ENCODE data around the gene GRID1. TPM values are rescaled to one million over a fixed set of nuclear protein-coding genes. Genes with fewer than 3 reads are reported as not detected.

Gene GRID1
- total and polyA plus RNA-seq, 9 of the 15 experiments (the other 6 are each of a cell fraction or from before 2014, with no cell fraction given) = 0.01 to 7.2 (median 1.2) TPM

DNA sequence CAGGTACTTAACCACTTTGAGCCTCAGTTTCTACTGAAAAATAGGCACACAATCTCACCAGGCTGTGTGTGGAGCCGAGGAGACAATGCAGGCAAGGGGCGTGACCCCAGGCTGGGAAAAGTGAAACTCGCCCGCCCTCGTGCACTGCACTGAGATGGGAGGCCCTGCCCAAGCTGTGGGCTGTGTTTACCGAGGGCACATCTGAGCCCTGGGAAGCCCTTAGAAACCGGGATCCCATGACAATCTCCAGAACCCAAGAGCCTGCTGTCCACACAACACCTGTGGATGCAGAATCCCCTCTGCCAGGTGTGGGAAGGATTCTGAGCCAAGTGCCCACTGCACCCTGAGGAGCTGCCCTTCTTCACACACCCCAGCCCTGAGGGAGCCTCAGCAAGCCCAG is 198.3 kb downstream of the GRID1 start:
- FAIRE-seq (no peak), DNase-seq (ENCODE audit: extremely low read depth in 1 of 4, low spot score in 3 of 4) (no peak), ATAC-seq (no peak)
- ChIA-PET CTCF (ENCODE audit: low intra/inter-chr PET ratio) (no interaction called here), POLR2A (no interaction called here)
- Histone ChIP-seq H4K20me1 (replicated peaks; ENCODE audit: control insufficient read depth, insufficient read depth, low read length) (no peaks in the 10 kb centered on the region), H3K4me2 (ENCODE audit: insufficient read depth, low read length) (no peak overlapping the region), H3K27me3 (ENCODE audit: control insufficient read depth in 2 of 2, insufficient read depth in 2 of 2, low read length in 2 of 2) (peaks cover 0 to 5% of the 10 kb centered on the region in 2 experiments; a peak in 1 of 5 replicates), H3K4me3 (no peak overlapping the region), H3K4me1 (replicated peaks in 1 of 2; ENCODE audit: control insufficient read depth in 2 of 2, insufficient read depth in 2 of 2, low read length in 2 of 2) (no peaks in the 10 kb centered on the region), H2AFZ (ENCODE audit: low read depth, low read length) (no peak overlapping the region), H3K79me2 (ENCODE audit: control insufficient read depth, insufficient read depth, low read length) (no peaks in the 10 kb centered on the region), H3K27ac (ENCODE audit: extremely low read depth, low read depth, low read length) (no peak overlapping the region), H3K9me1 (ENCODE audit: control insufficient read depth, insufficient read depth, low read length) (no peaks in the 10 kb centered on the region), H3K36me3 (ENCODE audit: control insufficient read depth, insufficient read depth, low read length) (no peaks in the 10 kb centered on the region), H3K9me3 (replicated peaks; ENCODE audit: control insufficient read depth, insufficient read depth, low read depth, low read length) (no peaks in the 10 kb centered on the region), H3K9ac (ENCODE audit: insufficient read depth in 1 of 2, low read depth in 2 of 2, low read length in 2 of 2) (no peak overlapping the region)
- 0% methylated on average over 4 of the region's 7 CpGs for WGBS (ENCODE audit: insufficient coverage, low coverage, missing lambda C conversion rate)
- TF ChIP-seq TGIF2 (CRISPR knock-in tag; IDR thresholded peaks at IDR 0.05) (no peak), NFIC (IDR thresholded peaks at IDR 0.05) (no peak), MAFG (tag; conservative IDR thresholded peaks at IDR 0.05) (no peak), SMARCA5 (IDR thresholded peaks at IDR 0.05) (no peak)
- TF ChIP-seq, protein P1, sequence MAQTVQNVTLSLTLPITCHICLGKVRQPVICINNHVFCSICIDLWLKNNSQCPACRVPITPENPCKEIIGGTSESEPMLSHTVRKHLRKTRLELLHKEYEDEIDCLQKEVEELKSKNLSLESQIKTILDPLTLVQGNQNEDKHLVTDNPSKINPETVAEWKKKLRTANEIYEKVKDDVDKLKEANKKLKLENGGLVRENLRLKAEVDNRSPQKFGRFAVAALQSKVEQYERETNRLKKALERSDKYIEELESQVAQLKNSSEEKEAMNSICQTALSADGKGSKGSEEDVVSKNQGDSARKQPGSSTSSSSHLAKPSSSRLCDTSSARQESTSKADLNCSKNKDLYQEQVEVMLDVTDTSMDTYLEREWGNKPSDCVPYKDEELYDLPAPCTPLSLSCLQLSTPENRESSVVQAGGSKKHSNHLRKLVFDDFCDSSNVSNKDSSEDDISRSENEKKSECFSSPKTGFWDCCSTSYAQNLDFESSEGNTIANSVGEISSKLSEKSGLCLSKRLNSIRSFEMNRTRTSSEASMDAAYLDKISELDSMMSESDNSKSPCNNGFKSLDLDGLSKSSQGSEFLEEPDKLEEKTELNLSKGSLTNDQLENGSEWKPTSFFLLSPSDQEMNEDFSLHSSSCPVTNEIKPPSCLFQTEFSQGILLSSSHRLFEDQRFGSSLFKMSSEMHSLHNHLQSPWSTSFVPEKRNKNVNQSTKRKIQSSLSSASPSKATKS (CRISPR knock-in tag; IDR thresholded peaks at IDR 0.05) = no peak
- no TSS peak for BruUV-seq (replicated peaks)
- in situ Hi-C loops (cut with MboI) (no loop called here), intact Hi-C loops (cut with micrococcal nuclease) (no loop called here)

DNA sequence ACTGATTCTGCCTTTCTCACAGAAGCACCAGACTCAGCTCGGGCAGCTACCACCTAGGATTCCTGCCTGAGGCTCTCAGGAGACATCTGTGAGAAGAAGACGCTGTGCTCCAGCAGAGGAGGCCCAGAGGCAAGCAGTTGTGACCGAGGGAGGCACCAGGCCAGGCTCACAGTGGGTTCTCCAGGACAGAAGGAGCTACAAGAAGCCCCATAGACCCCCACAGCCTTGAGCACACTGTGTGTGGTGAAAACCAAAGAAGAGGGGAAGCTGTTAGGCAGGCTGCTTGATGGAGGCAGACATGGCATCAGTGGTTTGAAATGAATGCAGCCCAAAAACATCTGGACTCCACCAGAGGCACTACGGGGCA is 198.8 kb downstream of the GRID1 start:
- Histone ChIP-seq H4K20me1 (replicated peaks; ENCODE audit: control insufficient read depth, insufficient read depth, low read length) (no peaks in the 10 kb centered on the region), H3K9me3 (replicated peaks; ENCODE audit: control insufficient read depth, insufficient read depth, low read depth, low read length) (no peaks in the 10 kb centered on the region), H3K27ac (ENCODE audit: extremely low read depth, low read depth, low read length) (no peak overlapping the region), H2AFZ (ENCODE audit: low read depth, low read length) (no peak overlapping the region), H3K9ac (ENCODE audit: insufficient read depth in 1 of 2, low read depth in 2 of 2, low read length in 2 of 2) (no peak overlapping the region), H3K36me3 (ENCODE audit: control insufficient read depth, insufficient read depth, low read length) (no peaks in the 10 kb centered on the region), H3K79me2 (ENCODE audit: control insufficient read depth, insufficient read depth, low read length) (no peaks in the 10 kb centered on the region), H3K4me1 (replicated peaks in 1 of 2; ENCODE audit: control insufficient read depth in 2 of 2, insufficient read depth in 2 of 2, low read length in 2 of 2) (no peaks in the 10 kb centered on the region), H3K4me2 (ENCODE audit: insufficient read depth, low read length) (no peak overlapping the region), H3K27me3 (ENCODE audit: control insufficient read depth in 2 of 2, insufficient read depth in 2 of 2, low read length in 2 of 2) (peaks cover 0 to 5% of the 10 kb centered on the region in 2 experiments; a peak in 1 of 5 replicates), H3K4me3 (no peak overlapping the region), H3K9me1 (ENCODE audit: control insufficient read depth, insufficient read depth, low read length) (no peaks in the 10 kb centered on the region)
- POLR2A ChIA-PET = no interaction called here
- FAIRE-seq = no peak
- TF ChIP-seq, protein P2, sequence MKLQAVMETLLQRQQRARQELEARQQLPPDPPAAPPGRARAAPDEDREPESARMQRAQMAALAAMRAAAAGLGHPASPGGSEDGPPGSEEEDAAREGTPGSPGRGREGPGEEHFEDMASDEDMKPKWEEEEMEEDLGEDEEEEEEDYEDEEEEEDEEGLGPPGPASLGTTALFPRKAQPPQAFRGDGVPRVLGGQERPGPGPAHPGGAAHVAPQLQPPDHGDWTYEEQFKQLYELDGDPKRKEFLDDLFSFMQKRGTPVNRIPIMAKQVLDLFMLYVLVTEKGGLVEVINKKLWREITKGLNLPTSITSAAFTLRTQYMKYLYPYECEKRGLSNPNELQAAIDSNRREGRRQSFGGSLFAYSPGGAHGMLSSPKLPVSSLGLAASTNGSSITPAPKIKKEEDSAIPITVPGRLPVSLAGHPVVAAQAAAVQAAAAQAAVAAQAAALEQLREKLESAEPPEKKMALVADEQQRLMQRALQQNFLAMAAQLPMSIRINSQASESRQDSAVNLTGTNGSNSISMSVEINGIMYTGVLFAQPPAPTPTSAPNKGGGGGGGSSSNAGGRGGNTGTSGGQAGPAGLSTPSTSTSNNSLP (IDR thresholded peaks at IDR 0.05; ENCODE audit: borderline replicate concordance, low read depth, low read length) = no peak
- TF ChIP-seq POLR2G (IDR thresholded peaks at IDR 0.05; ENCODE audit: low read depth, low read length) = no peak
- no peak for TF ChIP-seq NCOA4 (IDR thresholded peaks at IDR 0.05; ENCODE audit: partially characterized antibody)
- no peak for TF ChIP-seq ETV6 (IDR thresholded peaks at IDR 0.05; ENCODE audit: borderline replicate concordance in 1 of 2, low read depth in 2 of 2, low read length in 1 of 2)
- TF ChIP-seq ETV6 (CRISPR knock-in tag; IDR thresholded peaks at IDR 0.05; ENCODE audit: borderline replicate concordance) = no peak
- no TSS peak for BruUV-seq (replicated peaks)
- CTCF ChIA-PET (ENCODE audit: low intra/inter-chr PET ratio) = no interaction called here
- ATAC-seq = no peak
- DNase-seq (ENCODE audit: extremely low read depth in 1 of 4, low spot score in 3 of 4) = no peak
- intact Hi-C loops (cut with micrococcal nuclease) = no loop called here
- in situ Hi-C loops (cut with MboI) = no loop called here
- 0% methylated on average over 4 of the region's 4 CpGs for WGBS (ENCODE audit: insufficient coverage, low coverage, missing lambda C conversion rate)
